Left lung (tissue), 10 donors: ENCODE measurements around the gene GALR1. TPM values are rescaled to one million over a fixed set of nuclear protein-coding genes. Genes with fewer than 3 reads are reported as not detected.

ENCODE experiments used
- ATAC-seq: fragments of 200-7000 bp; cut with Tn5 transposase; one replicate; pipeline ENCODE4 v1.9.1; 2020; ENCODE audit warnings: moderate library complexity
- DNase-seq, 4 donors: peaks; one replicate each; pipeline ENCODE4 v3.0.0-alpha.2; 2013 to 2020
- H3K27ac ChIP-seq, 2 donors: fragments of 200-600 bp; sonication (generic) in 1 of 2; one replicate each; pipeline versions ENCODE4 v1.5.0 to v1.8.0; 2020 to 2021
- H3K27me3 ChIP-seq, 2 donors: fragments of 200-600 bp; sonication (generic) in 1 of 2; one replicate each; pipeline versions ENCODE4 v1.5.0 to v1.8.0; 2020 to 2021
- H3K36me3 ChIP-seq, 2 donors: fragments of 200-600 bp; sonication (generic) in 1 of 2; one replicate each; pipeline versions ENCODE4 v1.5.0 to v1.8.0; 2020 to 2021
- H3K4me1 ChIP-seq, 2 donors: fragments of 200-600 bp; one replicate each; pipeline ENCODE4 v1.8.0; 2021
- H3K4me3 ChIP-seq, 2 donors: fragments of 200-600 bp; sonication (generic) in 1 of 2; one replicate each; pipeline versions ENCODE4 v1.5.0 to v1.8.0; 2020 to 2021; ENCODE audit warnings: mild to moderate bottlenecking in 1 of 2
- H3K9me3 ChIP-seq, 2 donors: fragments of 200-600 bp; sonication (generic) in 1 of 2; one replicate each; pipeline versions ENCODE4 v1.5.0 to v1.8.0; 2020 to 2021
- intact Hi-C, 2 donors: fragments of 100-400 bp; cut with DNase I; formaldehyde crosslinking; loops; one replicate each; pipeline versions ENCODE4 v1.11.2 to v1.14.2; 2022
- polyA plus RNA-seq, 6 donors: library from polyadenylated mRNA; unstranded; fragments of 120-200 nt; gene quantifications; one replicate each; pipeline ENCODE4 v1.2.1, GENCODE V29; 2013; ENCODE audit not compliant: insufficient read length in 6 of 6
- total RNA-seq, 2 donors: library from RNA; stranded (reverse); fragmentation: NEBNext Ultra II Directional; extraction: Animal tissue kit (Norgen Biotek cat#: 25700); gene quantifications; one replicate each; pipeline ENCODE4 v1.2.1, GENCODE V29; 2021
- TF ChIP-seq, protein P1 (sequence below), 2 donors: fragments of 200-600 bp; sonication (generic) in 1 of 2; IDR thresholded peaks; one replicate each; pipeline versions ENCODE4 v1.5.0 to v1.8.0; 2021; ENCODE audit warnings: antibody characterized with exemption in 2 of 2
- donor health status: DM: no; HTN: yes; CAD: no.
- donor health status: DM: no; HTN: no; CAD: no.

The GALR1 gene
- total and polyA plus RNA-seq, 8 donors = 0.03 to 0.48 (median 0.07) TPM; not detected in 2

DNA sequence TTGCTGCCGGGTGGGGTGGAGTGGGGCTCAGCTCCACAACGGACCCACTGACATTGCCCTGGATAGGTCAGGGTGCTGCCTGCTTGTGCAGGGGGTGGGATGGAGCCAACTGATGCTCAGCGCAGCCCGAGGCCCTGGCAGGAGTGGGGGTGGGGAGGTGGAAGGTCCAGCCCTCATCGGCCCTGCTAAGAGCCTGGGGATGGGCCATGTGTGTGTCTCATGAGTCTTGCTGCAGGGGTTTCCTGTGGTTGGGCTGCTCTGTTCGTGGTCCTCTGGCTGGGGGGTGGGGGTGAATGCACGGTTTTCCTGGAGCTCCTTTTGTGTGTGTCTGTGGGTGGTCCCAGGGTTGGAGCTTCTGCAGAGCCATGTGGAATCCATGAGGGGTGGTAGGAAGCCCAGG is 39.4 kb upstream of the GALR1 start:
- H3K4me3 ChIP-seq = no peak overlapping the region
- H3K27me3 ChIP-seq = no peaks in the 10 kb centered on the region
- H3K27ac ChIP-seq = no peak overlapping the region
- no peaks in the 10 kb centered on the region for H3K9me3 ChIP-seq
- intact Hi-C loops = loop anchor here in 1 of 2 donors (5.0 kb wide), 1 partner anchor 213 kb away; no protein-coding TSS in a partner anchor
- DNase-seq (peak in 1 of 4 donors; percentile 69), ATAC-seq (no peak)
- no peaks in the 10 kb centered on the region for H3K36me3 ChIP-seq
- TF ChIP-seq, protein P1, sequence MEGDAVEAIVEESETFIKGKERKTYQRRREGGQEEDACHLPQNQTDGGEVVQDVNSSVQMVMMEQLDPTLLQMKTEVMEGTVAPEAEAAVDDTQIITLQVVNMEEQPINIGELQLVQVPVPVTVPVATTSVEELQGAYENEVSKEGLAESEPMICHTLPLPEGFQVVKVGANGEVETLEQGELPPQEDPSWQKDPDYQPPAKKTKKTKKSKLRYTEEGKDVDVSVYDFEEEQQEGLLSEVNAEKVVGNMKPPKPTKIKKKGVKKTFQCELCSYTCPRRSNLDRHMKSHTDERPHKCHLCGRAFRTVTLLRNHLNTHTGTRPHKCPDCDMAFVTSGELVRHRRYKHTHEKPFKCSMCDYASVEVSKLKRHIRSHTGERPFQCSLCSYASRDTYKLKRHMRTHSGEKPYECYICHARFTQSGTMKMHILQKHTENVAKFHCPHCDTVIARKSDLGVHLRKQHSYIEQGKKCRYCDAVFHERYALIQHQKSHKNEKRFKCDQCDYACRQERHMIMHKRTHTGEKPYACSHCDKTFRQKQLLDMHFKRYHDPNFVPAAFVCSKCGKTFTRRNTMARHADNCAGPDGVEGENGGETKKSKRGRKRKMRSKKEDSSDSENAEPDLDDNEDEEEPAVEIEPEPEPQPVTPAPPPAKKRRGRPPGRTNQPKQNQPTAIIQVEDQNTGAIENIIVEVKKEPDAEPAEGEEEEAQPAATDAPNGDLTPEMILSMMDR (IDR thresholded peaks at IDR 0.05) = no peak
- peaks cover 6 to 42% of the 10 kb centered on the region in 2 donors for H3K4me1 ChIP-seq

DNA sequence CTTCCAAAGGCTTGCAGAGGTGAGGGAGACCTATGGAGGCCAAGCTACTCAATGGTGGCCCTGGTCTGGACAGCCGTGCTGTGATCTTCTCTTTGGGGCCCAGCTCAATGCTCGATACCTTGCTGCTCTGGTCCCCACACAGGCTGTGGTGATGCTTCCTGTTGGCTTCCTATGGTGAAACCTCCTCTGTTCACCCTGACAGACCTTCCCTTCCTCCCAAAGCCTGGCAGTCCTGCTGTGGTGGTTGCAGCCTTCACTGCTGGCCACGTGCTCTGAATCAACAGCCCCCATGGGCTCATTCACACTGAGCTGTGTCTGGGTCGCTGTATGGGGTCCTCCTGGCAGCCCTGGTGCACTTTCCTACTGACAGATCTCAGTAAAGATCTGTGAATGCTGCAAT is 31.0 kb upstream of the GALR1 start:
- no peak for ATAC-seq
- intact Hi-C loops = no loop called here
- DNase-seq = no peak

DNA sequence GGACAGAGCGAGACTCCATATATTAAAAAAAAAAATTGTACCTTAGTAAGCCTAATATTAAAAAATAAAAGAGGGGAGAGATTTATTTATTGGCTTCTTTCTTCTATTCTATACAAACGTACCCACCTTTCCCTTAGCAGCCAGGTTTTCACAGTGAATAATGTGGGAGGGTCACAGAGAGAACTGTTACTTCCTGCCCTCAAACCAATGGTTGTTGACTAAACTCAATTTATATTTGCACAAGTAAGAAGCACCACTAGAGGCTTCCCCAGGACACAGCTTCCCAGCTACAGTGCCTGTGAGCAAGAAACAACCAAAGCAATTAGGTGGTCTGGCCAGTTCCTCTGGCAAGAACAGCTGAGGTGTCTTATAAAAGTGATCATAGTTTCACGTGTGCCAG is 28.9 kb upstream of the GALR1 start:
- Histone ChIP-seq H3K9me3 (no peaks in the 10 kb centered on the region), H3K27ac (no peak overlapping the region), H3K4me1 (peaks cover 0 to 18% of the 10 kb centered on the region in 2 donors), H3K4me3 (no peak overlapping the region), H3K27me3 (no peaks in the 10 kb centered on the region), H3K36me3 (no peaks in the 10 kb centered on the region)
- TF ChIP-seq, protein P1 (IDR thresholded peaks at IDR 0.05) = no peak
- intact Hi-C loops = no loop called here
- ATAC-seq (no peak), DNase-seq (no peak)

More for the DNA sequence above, 31.0 kb upstream of the GALR1 start:
- Histone ChIP-seq H3K27ac (no peak overlapping the region), H3K4me1 (peaks cover 0 to 11% of the 10 kb centered on the region in 2 donors), H3K9me3 (no peaks in the 10 kb centered on the region), H3K27me3 (no peaks in the 10 kb centered on the region), H3K4me3 (no peak overlapping the region), H3K36me3 (no peaks in the 10 kb centered on the region)
- TF ChIP-seq, protein P1 (IDR thresholded peaks at IDR 0.05) = no peak

DNA sequence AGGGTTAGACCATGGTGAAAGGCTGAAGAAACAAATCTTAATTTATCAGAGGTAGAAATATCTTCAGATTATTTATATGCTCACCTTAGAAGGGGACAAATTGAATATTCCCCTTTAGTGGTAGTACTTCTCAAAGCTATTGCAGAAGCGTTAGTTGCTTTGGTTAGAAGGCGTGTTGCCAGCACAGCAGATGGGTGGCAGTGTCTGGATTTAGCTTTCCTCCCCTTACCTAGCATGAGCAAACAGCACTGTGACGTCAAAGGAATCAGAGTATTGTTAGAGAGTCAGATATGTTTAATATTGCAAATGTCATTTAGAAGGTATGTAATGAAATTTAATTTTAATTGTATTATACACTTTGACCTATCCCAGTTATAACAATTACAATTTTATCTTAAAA is 27.2 kb upstream of the GALR1 start:
- intact Hi-C loops = no loop called here
- TF ChIP-seq, protein P1 (IDR thresholded peaks at IDR 0.05) = no peak
- DNase-seq (no peak), ATAC-seq (no peak)
- H3K27me3 ChIP-seq = no peaks in the 10 kb centered on the region
- no peak overlapping the region for H3K27ac ChIP-seq
- H3K4me3 ChIP-seq = no peak overlapping the region
- H3K36me3 ChIP-seq = no peaks in the 10 kb centered on the region
- H3K9me3 ChIP-seq = no peaks in the 10 kb centered on the region
- H3K4me1 ChIP-seq = peaks cover 0 to 18% of the 10 kb centered on the region in 2 donors

- TF ChIP-seq, protein P1 (IDR thresholded peaks at IDR 0.05) = no peak
- ATAC-seq = no peak
- H3K27ac ChIP-seq = no peak overlapping the region
- intact Hi-C loops = no loop called here
- no peak for DNase-seq
- peaks cover 0 to 18% of the 10 kb centered on the region in 2 donors for H3K4me1 ChIP-seq
- no peaks in the 10 kb centered on the region for H3K9me3 ChIP-seq
- no peak overlapping the region for H3K4me3 ChIP-seq
- no peaks in the 10 kb centered on the region for H3K27me3 ChIP-seq
- H3K36me3 ChIP-seq = no peaks in the 10 kb centered on the region
Observed at GRCh38 chr18:77223221-77223639, 26.4 kb upstream of the GALR1 start.
